ENCODE measurements around the gene BDKRB2.

The BDKRB2 gene

GRCh38 chr14:96197163-96197852 lies 7.3 kb upstream of the BDKRB2 start:
- no peak overlapping the region for H3K4me2 ChIP-seq
- H3K79me2 ChIP-seq (ENCODE audit: insufficient read depth, low read depth), result no peaks in the 10 kb centered on the region
- TF ChIP-seq CTCF (conservative IDR thresholded peaks at IDR 0.05; ENCODE audit: low read depth, low read length), result no peak
- no peak overlapping the region for H2AFZ ChIP-seq (ENCODE audit: low read depth)
- no peaks in the 10 kb centered on the region for H3K36me3 ChIP-seq (ENCODE audit: insufficient read depth)
- no peak overlapping the region for H3K27ac ChIP-seq
- no peak overlapping the region for H3K9ac ChIP-seq
- H4K20me1 ChIP-seq (ENCODE audit: insufficient read depth), result no peaks in the 10 kb centered on the region
- no peaks in the 10 kb centered on the region for H3K4me1 ChIP-seq (ENCODE audit: low read depth, poor library complexity, severe bottlenecking)
- H3K27me3 ChIP-seq (ENCODE audit: insufficient read depth, low read depth), result no peaks in the 10 kb centered on the region
- no peak overlapping the region for H3K4me3 ChIP-seq (IDR thresholded peaks at IDR 0.05; ENCODE audit: insufficient read depth, low read depth, low read length)

GRCh38 chr14:96197969-96198368 lies 6.7 kb upstream of the BDKRB2 start:
- Histone ChIP-seq H4K20me1 (ENCODE audit: insufficient read depth) (no peaks in the 10 kb centered on the region), H3K27ac (no peak overlapping the region), H3K4me2 (no peak overlapping the region), H3K4me1 (ENCODE audit: low read depth, poor library complexity, severe bottlenecking) (no peaks in the 10 kb centered on the region), H3K4me3 (IDR thresholded peaks at IDR 0.05; ENCODE audit: insufficient read depth, low read depth, low read length) (no peak overlapping the region), H3K27me3 (ENCODE audit: insufficient read depth, low read depth) (no peaks in the 10 kb centered on the region), H3K36me3 (ENCODE audit: insufficient read depth) (no peaks in the 10 kb centered on the region), H2AFZ (ENCODE audit: low read depth) (no peak overlapping the region), H3K79me2 (ENCODE audit: insufficient read depth, low read depth) (no peaks in the 10 kb centered on the region), H3K9ac (no peak overlapping the region)
- no peak for TF ChIP-seq CTCF (conservative IDR thresholded peaks at IDR 0.05; ENCODE audit: low read depth, low read length)

- TF ChIP-seq CTCF (conservative IDR thresholded peaks at IDR 0.05; ENCODE audit: low read depth, low read length), result no peak
- H3K79me2 ChIP-seq (ENCODE audit: insufficient read depth, low read depth), result no peaks in the 10 kb centered on the region
- no peaks in the 10 kb centered on the region for H4K20me1 ChIP-seq (ENCODE audit: insufficient read depth)
- no peaks in the 10 kb centered on the region for H3K4me1 ChIP-seq (ENCODE audit: low read depth, poor library complexity, severe bottlenecking)
- no peaks in the 10 kb centered on the region for H3K27me3 ChIP-seq (ENCODE audit: insufficient read depth, low read depth)
- no peak overlapping the region for H3K27ac ChIP-seq
- H3K4me2 ChIP-seq, result no peak overlapping the region
- H3K36me3 ChIP-seq (ENCODE audit: insufficient read depth), result no peaks in the 10 kb centered on the region
- no peak overlapping the region for H2AFZ ChIP-seq (ENCODE audit: low read depth)
- no peak overlapping the region for H3K9ac ChIP-seq
- H3K4me3 ChIP-seq (IDR thresholded peaks at IDR 0.05; ENCODE audit: insufficient read depth, low read depth, low read length), result no peak overlapping the region
Observed at GRCh38 chr14:96198430-96199130, 6.1 kb upstream of the BDKRB2 start.

GRCh38 chr14:96201157-96201556 lies 3.5 kb upstream of the BDKRB2 start:
- no peak overlapping the region for H3K27ac ChIP-seq
- no peak overlapping the region for H3K4me3 ChIP-seq (IDR thresholded peaks at IDR 0.05; ENCODE audit: insufficient read depth, low read depth, low read length)
- no peak overlapping the region for H3K4me2 ChIP-seq
- H3K4me1 ChIP-seq (ENCODE audit: low read depth, poor library complexity, severe bottlenecking), result no peaks in the 10 kb centered on the region
- no peaks in the 10 kb centered on the region for H3K27me3 ChIP-seq (ENCODE audit: insufficient read depth, low read depth)
- no peaks in the 10 kb centered on the region for H3K36me3 ChIP-seq (ENCODE audit: insufficient read depth)
- no peak overlapping the region for H3K9ac ChIP-seq
- no peak overlapping the region for H2AFZ ChIP-seq (ENCODE audit: low read depth)
- no peak for TF ChIP-seq CTCF (conservative IDR thresholded peaks at IDR 0.05; ENCODE audit: low read depth, low read length)
- no peaks in the 10 kb centered on the region for H4K20me1 ChIP-seq (ENCODE audit: insufficient read depth)
- H3K79me2 ChIP-seq (ENCODE audit: insufficient read depth, low read depth), result no peaks in the 10 kb centered on the region

All from KMS-11 (cell line).